Keratinocyte (primary cell): ENCODE data around the gene POLA1. TPM values are rescaled to one million over a fixed set of nuclear protein-coding genes. Genes with fewer than 3 reads are reported as not detected.

ENCODE experiments used
- DNase-seq: peaks from one replicate; pipeline ENCODE4 v3.0.0-alpha.2; 2011; ENCODE audit warnings: low read depth, missing footprints, low spot score
- FAIRE-seq: peaks from 2 replicates; lab custom pipeline; 2011; peaks lifted over from hg19 to GRCh38; lab: Jason Lieb, UNC
- H2AFZ ChIP-seq: 2 replicates; pipeline ENCODE4 v1.6.0; 2012; ENCODE audit warnings: low read length, control low read depth, inconsistent platforms; ENCODE audit not compliant: control insufficient read depth
- H3K27ac ChIP-seq: 2 replicates; pipeline ENCODE4 v1.5.1; 2011; ENCODE audit warnings: low read length; ENCODE audit not compliant: control insufficient read depth, insufficient read depth
- H3K27me3 ChIP-seq: 3 replicates; pipeline ENCODE4 v1.6.0; 2011; ENCODE audit warnings: low read length; ENCODE audit not compliant: control insufficient read depth, insufficient read depth; ENCODE audit errors: extremely low read depth
- H3K36me3 ChIP-seq, 2 experiments: 2 replicates in 1 of 2; 3 replicates in 1 of 2; pipeline ENCODE4 v1.5.1; 2011; ENCODE audit warnings: low read length in 2 of 2, mild to moderate bottlenecking in 1 of 2; ENCODE audit not compliant: control insufficient read depth in 2 of 2, insufficient read depth in 2 of 2; ENCODE audit errors: extremely low read depth in 1 of 2
- H3K4me1 ChIP-seq: 3 replicates; pipeline ENCODE4 v1.5.1; 2011; ENCODE audit warnings: low read length; ENCODE audit not compliant: control insufficient read depth, insufficient read depth; ENCODE audit errors: extremely low read depth
- H3K4me2 ChIP-seq: 3 replicates; pipeline ENCODE4 v1.6.0; 2011; ENCODE audit warnings: low read depth, low read length; ENCODE audit not compliant: control insufficient read depth, insufficient read depth; ENCODE audit errors: extremely low read depth
- H3K4me3 ChIP-seq, 3 experiments: fragments of 200-600 bp in 1 of 3; sonication (generic) in 1 of 3; 2 replicates in 2 of 3; 3 replicates in 1 of 3; pipeline ENCODE4 v1.5.1; 2011 to 2016; ENCODE audit warnings: low read length in 3 of 3, mild to moderate bottlenecking in 3 of 3, control low read depth in 2 of 3, inconsistent platforms in 1 of 3, low read depth in 1 of 3, mixed read lengths in 1 of 3, mixed run types in 1 of 3, moderate library complexity in 1 of 3; ENCODE audit not compliant: control insufficient read depth in 2 of 3, insufficient read depth in 2 of 3; ENCODE audit errors: extremely low read depth in 1 of 3
- H3K79me2 ChIP-seq: 2 replicates; pipeline ENCODE4 v1.6.0; 2012; ENCODE audit warnings: low read length; ENCODE audit not compliant: control insufficient read depth, insufficient read depth
- H3K9ac ChIP-seq: 3 replicates; pipeline ENCODE4 v1.6.0; 2011; ENCODE audit warnings: low read length; ENCODE audit not compliant: control insufficient read depth, insufficient read depth; ENCODE audit errors: extremely low read depth
- H3K9me1 ChIP-seq: 3 replicates; pipeline ENCODE4 v1.6.0; 2011; ENCODE audit warnings: low read length; ENCODE audit not compliant: control insufficient read depth, insufficient read depth; ENCODE audit errors: extremely low read depth
- H3K9me3 ChIP-seq: 2 replicates; pipeline ENCODE4 v1.5.1; 2012; ENCODE audit warnings: low read depth, low read length; ENCODE audit not compliant: control insufficient read depth
- H4K20me1 ChIP-seq: 3 replicates; pipeline ENCODE4 v1.6.0; 2011; ENCODE audit warnings: low read length; ENCODE audit not compliant: control insufficient read depth, insufficient read depth; ENCODE audit errors: extremely low read depth
- EZH2 ChIP-seq: IDR thresholded peaks from one replicate; pipeline ENCODE4 v1.6.1; 2012; ENCODE audit warnings: inconsistent platforms, mild to moderate bottlenecking, low read length, moderate library complexity
- dilution Hi-C: fragments of 300-500 bp; cut with MboI; formaldehyde crosslinking; loops from one replicate; pipeline ENCODE4 v1.7.0; 2020; ENCODE audit warnings: low sequenced_read_pairs; ENCODE audit not compliant: extremely low pct_ligation_motif_present
- polyA plus RNA-seq, 5 experiments: library from polyadenylated mRNA; depleted of rRNA in 3 of 5; stranded (reverse) in 3 of 5; stranded (forward) in 1 of 5; unstranded in 1 of 5; fragments of >200 nt; gene quantifications; 1 replicate in 1 of 5; 2 replicates in 3 of 5; 3 replicates in 1 of 5; pipeline versions ENCODE4 v1.2.1 to v1.2.3, GENCODE V29; 2011 to 2012; ENCODE audit warnings: missing spikeins in 2 of 5, low read depth in 1 of 5, low replicate concordance in 1 of 5
- TF ChIP-seq, protein P1 (sequence below), 3 experiments: IDR thresholded peaks in 1 of 3; conservative IDR thresholded peaks in 1 of 3; optimal IDR thresholded peaks in 1 of 3; 2 replicates in 2 of 3; 3 replicates in 1 of 3; pipeline versions ENCODE3 to v1.5.1; 2011; ENCODE audit warnings: low read length in 3 of 3, mild to moderate bottlenecking in 3 of 3, moderate library complexity in 2 of 3, control low read depth in 1 of 3, inconsistent platforms in 1 of 3; ENCODE audit not compliant: insufficient read depth in 2 of 3; ENCODE audit errors: extremely low read depth in 1 of 3

Gene POLA1
- polyA plus RNA-seq, 1 donor (not counting 4 experiments of a cell fraction or from before 2014, with no cell fraction given), result 3.9 TPM

DNA sequence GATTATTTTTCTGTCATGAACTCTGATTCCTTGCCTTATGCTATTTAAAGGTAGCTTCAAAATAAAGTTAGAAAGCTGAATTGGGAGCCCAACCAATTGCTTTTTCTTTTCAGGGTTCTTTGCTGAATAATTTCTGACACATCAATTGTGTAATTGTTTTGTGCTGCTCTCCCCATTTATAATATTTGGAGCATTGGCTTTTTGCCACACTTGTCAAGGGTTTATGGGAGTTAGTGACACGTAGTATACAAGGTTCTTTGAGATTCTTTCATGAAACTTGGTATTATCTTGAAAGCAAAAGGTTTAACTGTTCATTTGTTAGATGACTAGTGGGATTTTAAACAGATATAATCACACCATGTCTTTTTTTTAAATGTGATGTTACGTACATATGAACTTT is 80.9 kb downstream of the POLA1 start:
- Histone ChIP-seq H3K4me3 (no peak overlapping the region), H3K79me2 (no peaks in the 10 kb centered on the region), H3K27me3 (no peaks in the 10 kb centered on the region), H2AFZ (no peak overlapping the region), H3K4me1 (no peaks in the 10 kb centered on the region), H3K27ac (no peak overlapping the region), H4K20me1 (no peaks in the 10 kb centered on the region), H3K9ac (no peak overlapping the region), H3K9me3 (no peaks in the 10 kb centered on the region), H3K36me3 (no peaks in the 10 kb centered on the region), H3K9me1 (no peaks in the 10 kb centered on the region), H3K4me2 (no peak overlapping the region)
- TF ChIP-seq EZH2, result no peak
- TF ChIP-seq, protein P1, sequence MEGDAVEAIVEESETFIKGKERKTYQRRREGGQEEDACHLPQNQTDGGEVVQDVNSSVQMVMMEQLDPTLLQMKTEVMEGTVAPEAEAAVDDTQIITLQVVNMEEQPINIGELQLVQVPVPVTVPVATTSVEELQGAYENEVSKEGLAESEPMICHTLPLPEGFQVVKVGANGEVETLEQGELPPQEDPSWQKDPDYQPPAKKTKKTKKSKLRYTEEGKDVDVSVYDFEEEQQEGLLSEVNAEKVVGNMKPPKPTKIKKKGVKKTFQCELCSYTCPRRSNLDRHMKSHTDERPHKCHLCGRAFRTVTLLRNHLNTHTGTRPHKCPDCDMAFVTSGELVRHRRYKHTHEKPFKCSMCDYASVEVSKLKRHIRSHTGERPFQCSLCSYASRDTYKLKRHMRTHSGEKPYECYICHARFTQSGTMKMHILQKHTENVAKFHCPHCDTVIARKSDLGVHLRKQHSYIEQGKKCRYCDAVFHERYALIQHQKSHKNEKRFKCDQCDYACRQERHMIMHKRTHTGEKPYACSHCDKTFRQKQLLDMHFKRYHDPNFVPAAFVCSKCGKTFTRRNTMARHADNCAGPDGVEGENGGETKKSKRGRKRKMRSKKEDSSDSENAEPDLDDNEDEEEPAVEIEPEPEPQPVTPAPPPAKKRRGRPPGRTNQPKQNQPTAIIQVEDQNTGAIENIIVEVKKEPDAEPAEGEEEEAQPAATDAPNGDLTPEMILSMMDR (optimal IDR thresholded peaks at IDR 0.05 in 1 of 3, IDR thresholded peaks at IDR 0.05 in 1 of 3, conservative IDR thresholded peaks at IDR 0.05 in 1 of 3; ENCODE audit: extremely low read depth in 1 of 3, insufficient read depth in 2 of 3, low read length in 3 of 3), result no peak
- FAIRE-seq (no peak), DNase-seq (no peak)
- dilution Hi-C loops, result no loop called here

DNA sequence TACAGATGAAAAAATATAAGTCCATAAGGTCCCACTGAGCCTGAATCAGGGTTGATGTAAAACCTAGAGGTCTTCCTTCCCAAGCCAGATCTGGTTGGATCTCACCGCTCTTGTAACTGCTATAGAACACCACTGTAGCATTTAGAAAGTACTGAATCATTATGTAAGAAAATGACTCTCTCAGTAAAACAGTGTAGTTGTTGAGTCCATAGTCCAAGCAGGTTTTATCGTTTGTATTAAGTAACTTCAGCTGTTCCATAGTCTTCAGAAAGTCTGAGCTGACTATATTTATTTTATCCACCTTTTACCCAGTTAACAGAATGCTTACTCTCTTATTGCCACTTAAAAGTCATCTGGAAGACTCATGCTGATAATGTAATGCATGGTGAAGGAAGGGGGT is 82.2 kb downstream of the POLA1 start:
- Histone ChIP-seq H4K20me1 (no peaks in the 10 kb centered on the region), H3K27me3 (no peaks in the 10 kb centered on the region), H3K4me1 (no peaks in the 10 kb centered on the region), H3K27ac (no peak overlapping the region), H2AFZ (no peak overlapping the region), H3K79me2 (no peaks in the 10 kb centered on the region), H3K9me3 (no peaks in the 10 kb centered on the region), H3K4me2 (no peak overlapping the region), H3K9me1 (no peaks in the 10 kb centered on the region), H3K4me3 (no peak overlapping the region), H3K36me3 (no peaks in the 10 kb centered on the region), H3K9ac (no peak overlapping the region)
- TF ChIP-seq, protein P1 (optimal IDR thresholded peaks at IDR 0.05 in 1 of 3, IDR thresholded peaks at IDR 0.05 in 1 of 3, conservative IDR thresholded peaks at IDR 0.05 in 1 of 3; ENCODE audit: extremely low read depth in 1 of 3, insufficient read depth in 2 of 3, low read length in 3 of 3), result no peak
- no peak for TF ChIP-seq EZH2
- FAIRE-seq (no peak), DNase-seq (no peak)
- dilution Hi-C loops, result no loop called here
